PFSK-1 (cell line): ENCODE data around the gene PCBD1.

Experiments
- POLR2AphosphoS5 ChIP-seq: IDR thresholded peaks from 2 replicates; pipeline ENCODE4 v1.6.1; 2012; ENCODE audit warnings: low read depth, mild to moderate bottlenecking, control low read depth, low read length, moderate library complexity
- REST ChIP-seq, 2 experiments: IDR thresholded peaks; 2 replicates each; pipeline versions ENCODE4 v1.6.1 to v1.8.0; 2011 to 2012; ENCODE audit warnings: low read depth in 2 of 2, low read length in 2 of 2, control low read depth in 1 of 2, inconsistent platforms in 1 of 2, mild to moderate bottlenecking in 1 of 2, moderate library complexity in 1 of 2; ENCODE audit not compliant: insufficient read depth in 1 of 2
- SIN3A ChIP-seq: IDR thresholded peaks from 2 replicates; pipeline ENCODE4 v1.6.1; 2012; ENCODE audit warnings: mild to moderate bottlenecking, low read length, moderate library complexity, borderline replicate concordance; ENCODE audit not compliant: insufficient read depth

GRCh38 chr10:70927189-70927943, 39.0 kb upstream of the PCBD1 start:
- no peak for TF ChIP-seq SIN3A
- no peak for TF ChIP-seq POLR2AphosphoS5
- TF ChIP-seq REST (IDR thresholded peaks at IDR 0.05; ENCODE audit: insufficient read depth in 1 of 2, low read depth in 2 of 2, low read length in 2 of 2), result no peak
